ENCODE measurements around the gene CNOT3. TPM values are rescaled to one million over a fixed set of nuclear protein-coding genes. Genes with fewer than 3 reads are reported as not detected.

The CNOT3 gene
- total RNA-seq: 1 to 10 TPM; 8.9 to 9.7 TPM

DNA sequence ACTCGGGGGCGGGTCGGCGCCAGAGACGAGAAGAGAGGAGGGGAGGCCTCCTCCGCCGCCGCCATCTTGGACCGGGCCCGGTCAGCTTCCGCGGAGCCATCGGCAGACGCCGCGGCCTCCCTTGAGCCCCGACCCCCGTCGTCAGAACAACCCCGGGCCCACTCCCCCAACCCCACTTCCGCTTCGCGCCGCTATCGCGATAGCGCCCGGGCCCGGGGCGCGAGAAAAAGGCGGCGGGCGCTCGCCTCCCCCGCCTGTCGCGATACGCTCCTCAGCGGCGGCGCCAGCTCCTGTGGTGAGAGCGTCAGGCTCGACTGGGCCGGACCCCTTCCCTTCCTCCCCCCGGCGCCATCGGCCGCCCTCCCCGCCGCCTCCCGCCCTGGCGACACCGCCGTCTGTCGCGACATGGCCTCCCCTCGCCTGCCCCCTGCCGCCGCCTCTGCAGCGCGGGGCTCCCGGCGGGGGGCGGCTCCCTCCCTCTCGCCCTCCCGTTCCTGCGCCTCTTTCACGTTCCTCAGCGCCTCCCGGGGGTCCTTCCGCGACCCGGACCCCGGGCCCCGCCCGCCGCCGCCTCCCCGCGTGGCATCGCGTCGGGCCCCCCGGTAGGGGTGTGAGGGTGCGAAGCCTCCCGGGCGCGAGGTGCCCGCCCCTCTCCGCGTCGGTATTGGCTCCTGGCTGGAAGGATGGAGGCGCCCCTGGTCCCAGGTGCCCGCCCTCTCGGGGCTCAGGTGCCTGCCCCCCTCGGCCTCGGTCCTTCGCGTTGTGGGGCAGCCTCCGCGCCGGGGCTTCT, at the start of gene CNOT3:
Gene CNOT3 (plus strand): TSS at position 64 of the 790 bp plus-strand sequence. CDS start 5,217 bp downstream, outside the sequence.

GRCh38 chr19:54100561-54100960, 37.0 kb upstream of the CNOT3 start, which contains the start of gene OSCAR:
OSCAR (minus strand) TSS chr19:54100803; CDS start chr19:54100792, 11 bp downstream.

DNA sequence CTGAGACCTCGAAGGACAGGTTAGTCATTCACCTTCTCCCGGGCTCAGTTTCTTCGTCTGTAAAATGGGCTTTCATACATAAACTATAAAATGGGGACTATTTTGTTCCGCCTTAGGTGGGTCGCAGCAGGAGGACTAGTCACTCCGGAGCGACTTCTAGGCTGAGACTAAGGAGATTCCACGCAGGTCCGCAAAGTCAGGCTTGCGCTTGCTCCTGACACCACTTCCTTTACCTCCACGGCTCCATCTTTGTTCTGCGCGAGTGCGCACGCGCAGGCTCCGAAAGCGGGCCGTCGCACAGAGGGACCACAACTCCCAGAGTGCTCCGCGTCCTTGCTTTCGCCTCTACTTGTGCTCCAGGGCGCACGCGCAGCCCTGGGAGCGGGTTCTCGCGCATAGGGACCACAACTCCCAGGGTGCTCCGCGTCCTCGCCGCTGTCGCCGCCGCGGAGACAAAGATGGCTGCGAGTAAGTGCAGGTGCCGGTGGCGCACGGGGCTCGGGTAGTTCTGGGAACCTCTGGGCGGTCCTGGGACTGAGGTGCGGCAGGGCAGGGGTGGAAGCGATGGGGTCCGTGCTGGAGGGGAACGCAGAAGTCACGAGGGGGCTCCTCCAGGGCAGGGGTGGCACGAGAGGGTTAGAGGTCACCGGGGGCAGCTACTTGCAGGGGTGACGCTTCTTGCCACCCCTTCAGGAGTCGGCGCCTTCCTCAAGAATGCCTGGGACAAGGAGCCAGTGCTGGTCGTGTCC, 35.0 kb upstream of the CNOT3 start, which contains the start of gene NDUFA3:
Gene NDUFA3 (plus strand): TSS at position 435 of the 749 bp plus-strand sequence. CDS start 24 bp downstream, at position 459.

GRCh38 chr19:54115109-54116063, 22.2 kb upstream of the CNOT3 start, which contains the start of the genes PRPF31 and TFPT:
PRPF31 (plus strand) TSS chr19:54115754; CDS start chr19:54118279, 2,525 bp downstream.
TFPT (minus strand) TSS chr19:54115657; CDS start chr19:54115269, 388 bp downstream.

GRCh38 chr19:54159352-54160181, 22.0 kb downstream of the CNOT3 start, which contains the start of gene LENG1:
LENG1 (minus strand) TSS chr19:54159721; CDS start chr19:54159695, 26 bp downstream.

DNA sequence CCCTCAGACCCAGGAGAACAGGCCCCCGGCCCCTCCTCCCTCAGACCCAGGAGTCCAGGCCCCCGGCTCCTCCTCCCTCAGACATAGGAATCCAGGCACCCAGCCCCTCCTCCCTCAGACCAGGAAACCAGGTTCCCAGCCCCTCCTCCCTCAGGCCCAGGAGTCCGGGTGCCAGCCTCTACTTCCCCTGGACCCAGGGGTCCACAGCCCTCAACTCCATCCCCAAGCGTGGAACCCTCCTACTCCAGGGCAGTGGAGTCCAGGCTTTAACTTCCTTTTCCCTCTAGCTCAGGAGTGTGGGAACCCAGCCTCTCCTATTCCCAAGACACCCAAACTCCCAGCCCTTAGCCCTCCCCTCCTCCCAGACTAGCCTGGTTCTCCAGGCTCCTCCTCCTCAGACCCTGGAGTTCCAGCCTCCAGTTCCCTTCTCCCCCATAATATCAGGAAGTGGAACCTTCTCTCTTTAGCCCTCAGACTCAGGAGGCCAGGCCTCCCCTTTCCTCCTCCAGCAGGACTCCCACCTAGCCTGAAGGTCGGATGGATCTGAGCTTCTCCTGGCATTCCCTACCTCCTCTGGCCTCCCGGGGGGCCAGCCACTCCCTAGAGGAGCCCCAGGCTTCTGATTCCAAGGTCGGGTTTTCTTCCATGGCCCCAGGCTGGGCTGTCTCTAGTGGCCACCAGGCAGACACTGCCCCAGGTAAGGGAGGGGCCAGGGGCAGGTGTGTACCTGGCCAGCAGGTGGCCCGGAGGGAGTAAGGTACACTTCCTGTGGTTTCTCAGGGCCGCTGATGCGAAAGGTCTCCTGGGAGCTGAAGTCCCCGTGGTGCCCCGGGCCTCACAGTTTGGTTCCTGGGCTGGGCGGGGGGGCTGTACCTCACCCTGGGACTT, 35.2 kb downstream of the CNOT3 start, which contains the start of gene TMC4:
Gene TMC4 (minus strand): TSS at position 690 of the 888 bp plus-strand sequence. CDS start 43 bp downstream, at position 647.

DNA sequence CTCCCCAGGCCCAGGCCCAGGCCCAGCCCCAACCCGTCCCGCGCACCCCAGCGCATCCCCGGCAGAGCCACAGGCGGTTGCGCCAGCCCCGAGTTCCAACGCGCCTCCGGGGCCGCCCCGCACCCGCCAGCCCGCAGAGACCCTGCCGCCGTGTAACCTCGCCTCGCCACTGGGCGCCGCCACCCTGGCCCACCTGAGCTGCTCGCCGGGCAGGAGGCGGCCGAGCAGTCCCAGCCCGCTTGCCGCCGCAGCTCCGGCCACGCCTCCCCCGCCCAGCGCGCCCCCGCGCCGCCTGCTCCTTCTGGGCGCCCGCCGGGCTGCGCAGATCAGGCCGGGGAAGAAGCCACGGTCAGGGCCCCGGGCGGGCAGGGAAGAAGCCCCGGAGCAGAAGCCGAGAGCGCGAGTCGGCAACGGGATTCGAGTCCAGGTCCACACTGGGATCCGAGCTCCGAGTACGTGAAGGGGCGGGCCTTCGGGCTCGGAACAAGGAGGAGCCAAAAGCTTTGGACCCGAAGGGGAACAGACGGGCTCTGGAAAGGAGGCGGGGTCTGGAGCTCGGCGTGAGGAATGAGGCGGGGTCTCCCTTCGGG, 51.7 kb downstream of the CNOT3 start, which contains the start of gene MBOAT7:
Gene MBOAT7 (minus strand): TSS at position 436 of the 590 bp plus-strand sequence. CDS start 1,072 bp downstream, outside the sequence.

DNA sequence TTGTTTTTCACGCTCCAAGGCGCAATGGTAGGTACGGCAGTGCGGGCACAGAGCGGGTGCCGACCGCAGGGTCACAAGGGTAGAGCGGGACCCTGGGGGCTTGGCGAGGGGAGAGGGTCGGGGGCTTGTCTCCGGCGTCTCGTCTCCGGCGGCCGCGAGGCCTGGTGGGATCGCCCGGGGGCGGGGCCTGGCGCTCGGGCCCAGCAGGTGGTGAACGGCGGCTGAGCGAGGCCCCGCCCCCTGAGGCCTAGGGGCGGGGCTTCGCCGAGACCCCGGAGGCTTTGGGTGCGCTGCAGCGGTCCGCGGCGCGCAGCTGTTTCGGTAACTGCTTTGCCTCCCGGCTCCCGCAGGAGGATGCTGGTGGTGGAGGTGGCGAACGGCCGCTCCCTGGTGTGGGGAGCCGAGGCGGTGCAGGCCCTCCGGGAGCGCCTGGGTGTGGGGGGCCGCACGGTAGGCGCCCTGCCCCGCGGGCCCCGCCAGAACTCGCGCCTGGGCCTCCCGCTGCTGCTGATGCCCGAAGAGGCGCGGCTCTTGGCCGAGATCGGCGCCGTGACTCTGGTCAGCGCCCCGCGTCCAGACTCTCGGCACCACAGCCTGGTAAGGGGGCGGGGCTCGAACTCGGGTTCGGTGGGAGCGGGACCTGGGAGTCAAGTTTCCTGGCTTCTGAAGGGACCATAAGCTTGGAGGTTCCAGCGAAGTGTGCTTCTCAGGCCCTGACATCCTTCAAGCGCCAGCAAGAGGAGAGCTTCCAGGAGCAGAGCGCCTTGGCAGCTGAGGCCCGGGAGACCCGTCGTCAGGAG, 53.6 kb downstream of the CNOT3 start, which contains the start of gene TSEN34:
Gene TSEN34 (plus strand): TSS at position 298 of the 800 bp plus-strand sequence. CDS start 57 bp downstream, at position 355.

Other genes starting within 250 kb of the CNOT3 start
- not detected for gene CACNG7, start 228.5 kb upstream of the CNOT3 start, total RNA-seq
- not detected for gene CACNG8, start 174.8 kb upstream of the CNOT3 start, total RNA-seq
- not detected for gene CACNG6, start 146.1 kb upstream of the CNOT3 start, total RNA-seq
- gene VSTM1, start 73.9 kb upstream of the CNOT3 start, total RNA-seq: not detected
- not detected for gene TARM1, start 56.4 kb upstream of the CNOT3 start, total RNA-seq
- not detected for gene OSCAR, start 37.0 kb upstream of the CNOT3 start, total RNA-seq
- gene NDUFA3, start 34.9 kb upstream of the CNOT3 start, total RNA-seq: 10 to 100 TPM in 1 of 2 donors, 1 to 10 TPM in 1; 8.6 to 11.3 TPM
- 10 to 100 TPM; 39.9 to 50.3 TPM for gene TFPT, start 22.1 kb upstream of the CNOT3 start, total RNA-seq
- 10 to 100 TPM; 32.0 to 75.6 TPM for gene PRPF31, start 22.0 kb upstream of the CNOT3 start, total RNA-seq
- gene LENG1, start 22.0 kb downstream of the CNOT3 start, total RNA-seq: 1 to 10 TPM; 5.2 to 6.3 TPM
- gene TMC4, start 35.4 kb downstream of the CNOT3 start, total RNA-seq: 1 to 10 TPM in 1 of 2 donors, not detected in 1; 1.0 TPM
- gene MBOAT7, start 51.8 kb downstream of the CNOT3 start, total RNA-seq: 10 to 100 TPM; 27.9 to 28.3 TPM
- 10 to 100 TPM; 56.4 to 87.2 TPM for gene TSEN34, start 53.5 kb downstream of the CNOT3 start, total RNA-seq
- gene RPS9, start 63.1 kb downstream of the CNOT3 start, total RNA-seq: 1,000 to 10,000 TPM in 1 of 2 donors, 100 to 1,000 TPM in 1; 794 to 1,187 TPM
- not detected for gene LILRB3, start 85.2 kb downstream of the CNOT3 start, total RNA-seq
- gene LILRA6, start 105.0 kb downstream of the CNOT3 start, total RNA-seq: not detected
- gene LILRB5, start 119.5 kb downstream of the CNOT3 start, total RNA-seq: not detected
- not detected for gene LILRB2, start 143.3 kb downstream of the CNOT3 start, total RNA-seq
- not detected for gene LILRA5, start 175.4 kb downstream of the CNOT3 start, total RNA-seq
- gene LILRA4, start 201.4 kb downstream of the CNOT3 start, total RNA-seq: not detected
- gene LAIR1, start 227.2 kb downstream of the CNOT3 start, total RNA-seq: not detected